GM12874 (cell line): ENCODE results near the gene ANKS4B.

Experiments
- CTCF ChIP-seq: IDR thresholded peaks from 2 replicates; pipeline ENCODE4 v1.5.1; 2011; ENCODE audit warnings: low read depth, mild to moderate bottlenecking, control low read depth, low read length, moderate library complexity; ENCODE audit not compliant: insufficient read depth

Gene ANKS4B

DNA sequence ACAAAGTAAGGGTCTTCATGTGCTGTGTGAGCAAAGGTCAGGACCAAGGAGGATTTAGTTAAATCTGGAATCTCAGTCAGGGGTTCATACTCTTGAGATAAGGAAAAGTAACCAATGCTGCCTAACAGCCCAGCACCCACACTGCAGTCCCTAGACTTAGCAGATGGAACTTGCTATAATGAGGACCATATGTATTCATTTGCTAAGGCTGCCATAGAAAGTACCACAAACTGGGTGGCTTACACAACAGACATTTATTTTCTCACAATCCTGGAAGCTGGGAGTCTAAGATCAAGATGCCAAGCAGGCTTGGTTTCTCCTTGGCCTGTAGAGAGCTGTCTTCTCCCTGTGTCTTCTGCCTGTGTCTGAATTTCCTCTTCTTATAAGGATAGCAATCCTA is 42.9 kb upstream of the ANKS4B start:
- no peak for TF ChIP-seq CTCF

- no peak for TF ChIP-seq CTCF
These were observed 40.5 kb upstream of the ANKS4B start for GRCh38 chr16:21192991-21193390.

- TF ChIP-seq CTCF = no peak
These were observed 38.7 kb upstream of the ANKS4B start for GRCh38 chr16:21194771-21195301.

GRCh38 chr16:21197112-21197511 is 36.4 kb upstream of the ANKS4B start:
- no peak for TF ChIP-seq CTCF

DNA sequence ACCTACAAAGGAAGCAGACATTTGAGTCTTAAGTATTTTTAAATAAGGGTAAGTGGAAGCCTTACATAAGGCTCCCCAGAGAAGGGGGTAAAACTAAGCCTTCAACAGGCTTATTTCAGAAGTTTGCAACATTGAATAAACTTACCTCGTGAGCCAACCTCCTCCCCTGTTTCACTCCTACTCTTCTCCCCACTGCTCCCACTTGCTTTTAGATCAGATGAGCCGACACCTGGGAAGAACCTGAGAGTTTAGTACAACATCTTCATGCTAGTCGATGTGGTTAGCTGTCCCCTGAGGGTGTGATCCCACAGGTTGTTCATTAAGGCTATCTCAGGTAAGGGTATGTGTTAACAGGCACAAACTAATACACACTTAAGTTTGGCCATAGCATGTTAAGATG is 35.9 kb upstream of the ANKS4B start:
- no peak for TF ChIP-seq CTCF

DNA sequence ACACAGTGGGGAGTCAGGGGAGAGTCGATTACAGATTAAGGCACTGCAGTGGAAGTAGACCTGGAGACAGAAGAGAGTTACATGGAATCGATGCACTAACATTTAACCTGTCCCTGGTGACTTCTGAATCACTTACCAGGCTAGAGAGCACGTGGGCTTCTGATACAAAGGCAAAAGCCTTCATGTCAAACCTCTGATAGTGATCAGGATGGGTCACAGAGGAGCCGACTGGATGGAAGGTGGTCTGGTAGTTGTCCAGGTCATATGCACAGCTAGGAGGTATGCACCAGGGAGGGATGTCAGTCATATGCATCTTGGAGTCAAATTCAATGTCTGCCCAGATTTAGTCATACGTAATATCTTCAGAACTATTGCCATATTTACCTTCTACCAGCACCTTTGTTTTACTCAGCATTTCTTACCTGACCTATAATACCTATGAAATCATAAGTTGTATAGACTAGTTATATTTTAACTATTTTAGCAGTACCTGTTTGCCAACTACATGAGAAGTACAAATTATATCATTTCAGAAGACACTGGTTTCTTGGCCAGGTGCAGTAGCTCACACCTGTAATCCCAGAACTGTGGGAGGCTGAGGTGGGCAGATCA is 33.8 kb upstream of the ANKS4B start:
- TF ChIP-seq CTCF = no peak

GRCh38 chr16:21203155-21203797 is 30.2 kb upstream of the ANKS4B start:
- TF ChIP-seq CTCF = no peak
